HK-2 (cell line): ENCODE measurements around the gene TTLL9.
"Not testable (repeated sequence)": the region's sequence is repeated elsewhere in the genome, so short reads cannot be mapped to it uniquely, and the experiment has no call there.

Experiments used
- DNase-seq: peaks from one replicate; pipeline ENCODE4 v3.0.0-alpha.2; 2018; ENCODE audit not compliant: unreplicated experiment

Gene TTLL9

DNA sequence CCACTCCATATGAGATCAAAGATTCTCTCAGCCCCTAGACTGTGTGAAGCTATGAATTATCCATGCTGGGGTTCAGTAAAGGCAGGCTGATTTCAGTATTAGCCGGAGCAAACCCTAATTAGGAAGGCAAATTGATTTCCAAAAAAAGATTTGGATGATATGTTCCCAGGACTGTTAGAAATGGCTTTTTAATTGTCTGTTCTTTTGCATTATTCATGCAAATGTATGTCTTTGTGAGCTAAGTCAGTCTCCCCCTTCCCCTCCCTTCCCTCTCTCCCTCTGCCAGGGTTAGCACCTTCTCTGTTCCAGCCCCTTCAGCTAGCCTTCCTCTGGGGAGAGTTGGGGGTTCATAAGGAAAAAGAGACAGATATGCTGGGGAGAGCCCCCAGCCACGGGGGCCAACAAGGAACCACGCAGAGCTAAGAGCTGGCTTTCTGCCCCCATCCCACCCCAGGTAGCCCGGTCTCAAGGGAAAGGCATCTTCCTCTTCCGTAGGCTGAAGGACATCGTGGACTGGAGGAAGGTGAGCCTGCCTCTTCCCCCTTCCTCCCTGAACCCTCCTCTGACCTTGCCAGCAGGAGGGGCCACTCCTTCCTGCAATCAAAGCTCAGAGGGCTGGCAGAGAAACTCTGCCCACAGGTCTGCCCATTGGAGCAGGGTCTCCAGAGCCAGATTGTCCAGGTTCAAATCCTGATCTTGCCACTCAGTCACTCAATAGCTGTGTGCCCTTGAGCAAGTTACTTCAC is 49.1 kb downstream of the TTLL9 start:
- no peak for DNase-seq

GRCh38 chr20:31920275-31920855 is 49.9 kb downstream of the TTLL9 start:
- no peak for DNase-seq

GRCh38 chr20:31921480-31921879 is 51.0 kb downstream of the TTLL9 start:
- not testable (repeated sequence) for DNase-seq

- no peak for DNase-seq
Measured at GRCh38 chr20:31922181-31922580, 51.7 kb downstream of the TTLL9 start.

GRCh38 chr20:31922588-31922987 is 52.2 kb downstream of the TTLL9 start:
- DNase-seq = no peak

DNA sequence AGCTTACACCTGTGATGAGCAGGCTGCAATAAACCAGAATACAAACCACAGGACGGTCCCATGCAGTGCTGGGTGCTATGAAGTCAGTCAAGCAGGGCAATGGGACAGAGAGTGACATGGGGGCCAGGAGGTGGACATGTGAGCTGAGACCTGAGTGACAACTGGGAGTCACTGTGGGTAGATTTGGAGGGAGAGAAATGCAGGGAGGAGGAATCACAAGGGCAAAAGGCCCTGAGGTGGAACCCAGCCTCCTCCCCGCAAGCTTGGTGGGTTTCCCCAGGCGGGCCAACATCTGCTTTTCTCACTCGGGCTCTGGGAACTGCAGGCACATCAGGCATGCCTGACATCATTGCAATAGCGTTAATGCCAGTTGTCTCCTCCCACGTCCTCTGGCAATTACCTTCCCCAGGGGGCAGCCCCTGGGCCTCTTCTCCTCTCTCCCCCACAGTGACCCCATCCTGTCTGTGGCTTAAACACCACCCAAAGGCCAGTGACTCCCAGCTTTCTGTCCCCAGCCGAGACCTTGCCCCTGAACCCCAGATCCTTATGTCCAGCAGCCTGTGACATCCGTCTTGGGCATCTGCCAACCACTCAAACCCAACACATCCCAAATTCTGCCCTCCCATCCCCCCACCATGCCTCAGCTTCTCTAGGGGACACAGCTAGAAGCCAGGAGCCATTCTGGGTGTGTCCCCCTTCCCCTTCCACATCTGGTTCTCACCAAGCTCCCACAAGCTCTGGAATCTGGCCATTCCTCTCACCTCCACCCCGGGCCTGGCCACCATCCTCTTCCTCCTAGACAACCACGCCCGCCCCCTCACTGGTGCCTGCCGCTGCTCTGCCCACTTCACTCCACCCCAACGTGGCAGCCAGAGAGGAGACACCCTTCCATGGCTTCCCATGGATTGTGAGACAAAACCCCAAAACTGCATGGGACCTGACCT is 53.2 kb downstream of the TTLL9 start:
- no peak for DNase-seq

DNA sequence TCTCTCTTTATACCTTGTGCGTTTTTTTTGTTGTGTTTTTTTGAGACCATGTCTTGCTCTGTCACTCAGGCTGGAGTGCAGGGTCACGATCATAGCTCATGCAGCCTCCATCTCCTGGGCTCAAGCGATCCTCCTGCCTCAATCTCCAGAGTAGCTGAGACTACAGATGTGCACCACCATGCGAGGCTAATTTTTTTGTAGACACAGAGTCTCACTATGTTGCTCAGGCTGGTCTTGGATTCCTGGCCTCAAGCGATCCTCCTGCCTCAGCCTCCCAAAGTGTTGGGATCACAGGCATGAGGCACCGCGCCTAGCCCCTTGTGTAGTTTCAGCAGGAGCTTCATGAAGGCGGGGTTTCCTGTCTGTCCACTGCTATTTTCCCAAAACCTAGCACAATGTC is 54.1 kb downstream of the TTLL9 start:
- no peak for DNase-seq

DNA sequence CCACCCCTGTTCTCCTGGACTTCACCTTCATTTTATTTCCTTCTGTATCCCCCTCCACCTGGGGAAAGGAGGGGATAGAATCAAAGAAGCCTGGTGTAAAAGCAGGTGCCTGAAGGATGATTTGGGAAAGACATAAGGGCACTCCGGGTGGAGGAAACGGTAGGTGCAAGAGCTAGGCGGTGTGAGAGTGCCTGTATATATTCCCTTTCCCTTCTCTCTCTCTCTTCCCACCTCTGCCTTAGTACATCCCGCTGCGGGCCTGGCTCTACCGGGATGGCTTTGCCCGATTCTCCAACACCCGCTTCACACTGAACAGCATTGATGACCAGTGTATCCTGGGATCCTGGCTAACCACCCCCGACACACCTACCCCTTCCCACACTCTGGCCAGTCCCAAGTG is 55.2 kb downstream of the TTLL9 start:
- no peak for DNase-seq

GRCh38 chr20:31926493-31926892 is 56.1 kb downstream of the TTLL9 start:
- DNase-seq = no peak

GRCh38 chr20:31927627-31928159 is 57.3 kb downstream of the TTLL9 start:
- no peak for DNase-seq

GRCh38 chr20:31929631-31930030 is 59.2 kb downstream of the TTLL9 start:
- not testable (repeated sequence) for DNase-seq

DNA sequence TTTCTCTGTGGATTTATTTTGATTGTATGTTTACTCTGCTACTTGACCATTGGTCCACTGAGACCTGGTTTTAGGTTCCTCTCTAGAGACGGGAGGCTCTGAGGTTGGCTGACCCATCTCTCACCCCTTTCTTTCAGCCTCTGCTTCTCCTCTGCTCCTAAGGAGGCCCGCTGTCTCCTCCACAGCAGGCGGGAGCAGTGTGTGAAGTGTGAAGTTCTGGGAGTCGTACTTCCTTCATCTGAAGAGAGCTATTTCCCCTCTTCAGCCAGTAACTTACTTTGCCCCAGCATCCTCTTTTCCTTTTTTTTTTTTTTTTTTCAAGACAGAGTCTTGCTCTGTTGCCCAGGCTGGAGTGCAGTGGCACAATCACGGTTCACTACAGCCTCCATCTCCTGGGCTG is 60.3 kb downstream of the TTLL9 start:
- no peak for DNase-seq

- no peak for DNase-seq
Measured at GRCh38 chr20:31933698-31934097, 63.3 kb downstream of the TTLL9 start.

GRCh38 chr20:31934491-31934890 is 64.1 kb downstream of the TTLL9 start:
- DNase-seq = no peak

DNA sequence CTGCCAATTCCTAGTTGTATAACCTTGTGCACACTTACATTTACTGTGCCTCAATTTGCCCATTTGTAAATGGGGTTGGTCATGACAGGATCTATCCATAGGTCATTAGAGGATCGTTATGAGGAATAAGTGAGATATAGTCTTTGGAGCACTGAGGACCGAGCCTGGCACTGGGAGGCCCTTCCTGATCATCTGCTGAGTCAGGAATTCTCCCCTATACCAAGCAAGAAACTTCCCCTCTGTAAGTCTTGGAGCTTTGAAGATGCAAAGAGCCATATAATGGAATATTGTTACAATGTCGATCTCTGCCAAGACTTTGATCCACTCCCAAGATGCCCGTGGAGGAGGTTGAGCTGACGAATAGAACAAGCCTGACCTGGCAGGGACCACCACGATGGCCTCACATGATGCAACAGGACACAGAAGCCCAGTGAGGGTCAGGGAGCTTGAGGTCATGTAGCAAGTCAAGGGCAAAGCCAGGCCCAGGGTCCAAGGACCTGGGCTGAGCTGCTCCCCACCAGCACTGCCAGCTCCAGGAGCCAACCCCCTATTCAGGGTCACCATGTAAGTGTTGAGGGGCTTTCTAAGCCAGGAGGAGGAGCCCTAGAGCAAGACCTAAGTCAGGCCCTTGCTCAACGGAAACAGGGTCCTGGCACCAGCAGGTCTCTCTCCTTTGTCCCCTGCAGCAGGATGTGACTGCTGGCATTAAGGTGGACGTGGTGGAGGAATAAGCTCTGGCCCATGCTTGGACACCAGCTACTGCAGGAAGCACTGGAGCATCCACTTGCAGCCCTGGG is 64.7 kb downstream of the TTLL9 start:
- no peak for DNase-seq

GRCh38 chr20:31936420-31936819 is 66.0 kb downstream of the TTLL9 start:
- no peak for DNase-seq

DNA sequence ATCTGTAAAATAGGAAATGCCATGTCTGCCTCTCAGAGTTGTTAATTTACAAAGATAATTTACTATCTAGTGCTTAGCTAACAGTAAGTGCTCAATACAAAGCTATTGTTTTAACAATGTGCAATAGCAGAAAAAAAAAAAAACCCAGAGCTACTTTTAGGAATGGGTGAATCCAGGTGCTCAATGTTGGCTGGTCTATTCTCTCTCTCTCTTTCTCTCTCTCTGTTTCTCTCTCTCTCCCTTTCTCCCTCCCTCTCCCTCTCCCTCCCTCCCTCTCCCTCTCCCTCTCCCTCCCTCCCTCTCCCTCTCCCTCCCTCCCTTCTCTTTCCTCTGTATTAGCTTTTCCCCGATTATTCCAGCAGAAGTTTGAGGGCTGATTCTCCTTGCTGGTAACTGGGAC is 67.4 kb downstream of the TTLL9 start:
- DNase-seq = no peak

DNA sequence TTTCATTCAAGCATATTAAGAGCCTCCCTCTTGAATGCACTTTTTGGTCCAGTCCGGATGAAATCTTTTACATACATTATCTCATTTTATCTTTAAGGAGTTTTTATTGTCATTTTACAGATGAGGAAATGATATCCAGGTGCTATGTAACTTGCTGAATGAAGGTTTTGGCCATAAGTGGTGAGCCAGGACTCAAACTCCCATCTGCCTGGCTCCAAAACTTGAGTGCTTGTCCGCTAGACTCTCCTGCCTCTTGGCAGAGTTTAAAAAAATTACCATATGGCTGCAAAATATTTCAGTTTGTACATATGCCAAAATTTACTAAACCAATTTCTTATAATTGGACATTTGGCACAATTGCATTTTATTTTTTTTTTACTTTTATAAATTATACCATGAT is 69.2 kb downstream of the TTLL9 start:
- DNase-seq = no peak

- no peak for DNase-seq
Measured at GRCh38 chr20:31943052-31943471, 72.6 kb downstream of the TTLL9 start.

DNA sequence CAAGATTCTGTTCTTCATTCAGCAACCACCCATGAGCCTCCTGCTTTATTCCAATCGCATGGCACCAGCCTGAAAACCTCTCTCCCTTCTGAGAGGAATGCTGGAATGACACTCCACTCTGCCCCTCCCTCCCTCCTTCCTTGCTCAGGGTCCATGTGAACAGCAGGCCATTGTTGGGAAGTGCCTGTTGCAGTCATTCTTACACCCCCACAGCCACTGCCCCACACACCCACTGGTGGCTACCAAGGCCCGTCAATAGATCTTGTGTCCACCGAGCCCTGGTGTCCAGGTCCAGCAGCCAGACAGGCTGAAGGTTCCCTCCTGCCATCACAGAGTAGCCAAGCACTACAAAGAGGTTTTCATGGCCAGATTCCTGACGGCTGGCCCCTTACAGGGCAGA is 74.9 kb downstream of the TTLL9 start:
- DNase-seq = no peak

GRCh38 chr20:31945785-31946184 is 75.4 kb downstream of the TTLL9 start:
- no peak for DNase-seq

DNA sequence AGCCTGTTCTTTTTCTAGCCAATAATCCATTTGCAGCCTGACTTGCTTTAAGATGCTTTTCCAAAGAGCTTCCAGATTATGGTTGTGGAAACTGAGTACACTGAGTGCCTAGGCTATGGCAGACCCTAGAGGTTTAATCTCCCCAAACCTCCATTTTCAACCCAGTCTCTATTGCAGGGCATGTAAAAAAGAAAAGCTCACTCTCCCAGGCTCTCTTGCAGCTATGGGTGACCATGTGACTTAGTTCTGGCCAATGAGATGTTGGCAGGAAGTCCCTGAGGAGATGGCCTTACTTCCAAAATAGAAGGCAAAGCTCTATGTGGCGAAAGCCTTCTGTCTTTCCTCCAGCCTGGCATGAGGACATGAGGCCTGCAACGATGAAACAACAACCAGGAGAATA is 77.6 kb downstream of the TTLL9 start:
- no peak for DNase-seq
